Activated CD4-positive, alpha-beta T cell treated with anti-CD3 and anti-CD28 coated beads, Interleukin-2, amount 50 U/mL, for 16 hours (primary cell): ENCODE results near the gene MRPS18B.

Experiments
- DNase-seq: peaks from one replicate; pipeline ENCODE4 v3.0.0-alpha.2; 2020

Gene MRPS18B

GRCh38 chr6:30617565-30618269 is at the start of gene MRPS18B:
MRPS18B (plus strand) TSS chr6:30617840; CDS start chr6:30617866, 26 bp downstream.
- peak; percentile 98 for DNase-seq

GRCh38 chr6:30568245-30568644 is 49.4 kb upstream of the MRPS18B start:
- DNase-seq: peak; percentile 71

GRCh38 chr6:30570263-30570662 is 47.4 kb upstream of the MRPS18B start:
- DNase-seq: no peak

GRCh38 chr6:30570740-30571074 is 46.9 kb upstream of the MRPS18B start:
- no peak for DNase-seq

GRCh38 chr6:30571075-30571761 is 46.4 kb upstream of the MRPS18B start, which contains the start of gene ABCF1:
ABCF1 (plus strand) TSS chr6:30571442; CDS start chr6:30571488, 46 bp downstream.
- DNase-seq: peak; percentile 99

- no peak for DNase-seq
Measured at GRCh38 chr6:30571762-30572082, 45.9 kb upstream of the MRPS18B start.

GRCh38 chr6:30572148-30572547 is 45.5 kb upstream of the MRPS18B start:
- no peak for DNase-seq

- no peak for DNase-seq
Measured at GRCh38 chr6:30573113-30573512, 44.5 kb upstream of the MRPS18B start.

- no peak for DNase-seq
Measured at GRCh38 chr6:30578051-30578450, 39.6 kb upstream of the MRPS18B start.

GRCh38 chr6:30583921-30584320 is 33.7 kb upstream of the MRPS18B start:
- no peak for DNase-seq

- no peak for DNase-seq
Measured at GRCh38 chr6:30589754-30590358, 27.8 kb upstream of the MRPS18B start.

- DNase-seq: no peak
Measured at GRCh38 chr6:30590509-30590908, 27.1 kb upstream of the MRPS18B start.

GRCh38 chr6:30591008-30591407 is 26.6 kb upstream of the MRPS18B start:
- no peak for DNase-seq

GRCh38 chr6:30592287-30592686 is 25.4 kb upstream of the MRPS18B start:
- no peak for DNase-seq

- peak; percentile 81 for DNase-seq
Measured at GRCh38 chr6:30597315-30598144, 20.1 kb upstream of the MRPS18B start.

- no peak for DNase-seq
Measured at GRCh38 chr6:30598912-30599624, 18.6 kb upstream of the MRPS18B start.

- DNase-seq: no peak
Measured at GRCh38 chr6:30599625-30600324, 17.9 kb upstream of the MRPS18B start.

- DNase-seq: no peak
Measured at GRCh38 chr6:30600451-30600961, 17.1 kb upstream of the MRPS18B start.

- DNase-seq: no peak
Measured at GRCh38 chr6:30601436-30601814, 16.2 kb upstream of the MRPS18B start.

GRCh38 chr6:30601815-30602641 is 15.6 kb upstream of the MRPS18B start:
- no peak for DNase-seq

- no peak for DNase-seq
Measured at GRCh38 chr6:30603961-30604360, 13.7 kb upstream of the MRPS18B start.
